Panc1 (cell line): Measurements from ENCODE around the gene FLACC1. TPM values are rescaled to one million over a fixed set of nuclear protein-coding genes. Genes with fewer than 3 reads are reported as not detected.

Source experiments
- ATAC-seq: fragments of 200-7000 bp; cut with Tn5 transposase; 2 replicates; pipeline ENCODE4 v1.9.1; 2020; ENCODE audit warnings: mild to moderate bottlenecking, moderate library complexity
- BruUV-seq: library from RNA; stranded (reverse); fragments of 400-500 nt; replicated peaks from 2 replicates; lab custom pipeline; 2021; lab: Mats Ljungman, UMichigan
- CTCF ChIA-PET: fragments of 300-600 bp; sonication (Branson Sonifier 250); formaldehyde crosslinking; loops from one replicate; lab custom pipeline; 2022; ENCODE audit warnings: antibody characterized with exemption; lab: Charles Lee
- POLR2A ChIA-PET: fragments of 300-600 bp; sonication (Branson Sonifier 250); formaldehyde crosslinking; loops from one replicate; lab custom pipeline; 2022; ENCODE audit warnings: antibody characterized with exemption; lab: Charles Lee
- DNase-seq: peaks from one replicate; pipeline ENCODE4 v3.0.0-alpha.2; 2010; ENCODE audit warnings: low read depth, low spot score
- H3K27ac ChIP-seq: 2 replicates; pipeline ENCODE4 v1.5.1; 2011; ENCODE audit warnings: mild to moderate bottlenecking, low read length, inconsistent platforms
- H3K27me3 ChIP-seq: fragments of 200-500 bp; sonication (Bioruptor generic); 2 replicates; pipeline ENCODE4 v1.6.0; 2014; ENCODE audit warnings: low read length, inconsistent platforms; ENCODE audit not compliant: control insufficient read depth, insufficient read depth
- H3K36me3 ChIP-seq: fragments of 200-500 bp; sonication (Bioruptor generic); 2 replicates; pipeline ENCODE4 v1.5.1; 2014; ENCODE audit warnings: inconsistent platforms, mild to moderate bottlenecking, low read length, moderate library complexity; ENCODE audit not compliant: control insufficient read depth, insufficient read depth
- H3K4me1 ChIP-seq: 2 replicates; pipeline ENCODE4 v1.5.1; 2011; ENCODE audit warnings: inconsistent platforms, mild to moderate bottlenecking, low read length, moderate library complexity; ENCODE audit not compliant: control insufficient read depth, insufficient read depth
- H3K4me3 ChIP-seq, 2 experiments: 2 replicates each; pipeline ENCODE4 v1.5.1; 2011 to 2012; ENCODE audit warnings: low read depth in 2 of 2, low read length in 2 of 2, mild to moderate bottlenecking in 2 of 2, inconsistent platforms in 1 of 2, moderate library complexity in 1 of 2
- H3K9me3 ChIP-seq: fragments of 200-500 bp; sonication (Bioruptor generic); 2 replicates; pipeline ENCODE4 v1.5.1; 2014; ENCODE audit warnings: low read depth, mild to moderate bottlenecking, inconsistent platforms, low read length, moderate library complexity; ENCODE audit not compliant: control insufficient read depth, insufficient read depth
- POLR2AphosphoS5 ChIP-seq: IDR thresholded peaks from 2 replicates; pipeline ENCODE4 v1.6.1; 2012; ENCODE audit warnings: mild to moderate bottlenecking, low read depth, low read length, moderate library complexity
- SIN3A ChIP-seq: IDR thresholded peaks from 2 replicates; pipeline ENCODE4 v1.6.1; 2012; ENCODE audit warnings: low read depth, mild to moderate bottlenecking, low read length, moderate library complexity, borderline replicate concordance; ENCODE audit not compliant: insufficient read depth
- TCF7L2 ChIP-seq: IDR thresholded peaks from 2 replicates; pipeline ENCODE4 v1.6.1; 2011; ENCODE audit warnings: mild to moderate bottlenecking, low read depth, low read length, inconsistent platforms
- in situ Hi-C: cut with HindIII; loops from 2 replicates; pipeline ENCODE4 v1.10.0; 2016; ENCODE audit warnings: low sequenced_read_pairs, low pct_unique_long_range_greater_than_20kb
- intact Hi-C: fragments of 100-400 bp; cut with micrococcal nuclease; formaldehyde crosslinking; loops from one replicate; pipeline ENCODE4 v1.10.0; 2022; ENCODE audit not compliant: unreplicated experiment
- total RNA-seq: library from RNA; stranded (reverse); gene quantifications from one replicate; pipeline ENCODE4 v1.2.1, GENCODE V29; 2021; ENCODE audit not compliant: unreplicated experiment
- TF ChIP-seq, protein P1 (sequence below): fragments of 450-650 bp; IDR thresholded peaks from 2 replicates; pipeline ENCODE4 v1.5.1; 2017; ENCODE audit warnings: mild to moderate bottlenecking
- TF ChIP-seq, protein P2 (sequence below), 2 experiments: IDR thresholded peaks; 2 replicates each; pipeline ENCODE4 v1.6.1; 2011 to 2012; ENCODE audit warnings: low read depth in 2 of 2, control low read depth in 1 of 2, low read length in 1 of 2, mild to moderate bottlenecking in 1 of 2, moderate library complexity in 1 of 2; ENCODE audit not compliant: insufficient read depth in 1 of 2

FLACC1 gene
- total RNA-seq, 1 experiment from 2014 or later: 0.39 TPM

DNA sequence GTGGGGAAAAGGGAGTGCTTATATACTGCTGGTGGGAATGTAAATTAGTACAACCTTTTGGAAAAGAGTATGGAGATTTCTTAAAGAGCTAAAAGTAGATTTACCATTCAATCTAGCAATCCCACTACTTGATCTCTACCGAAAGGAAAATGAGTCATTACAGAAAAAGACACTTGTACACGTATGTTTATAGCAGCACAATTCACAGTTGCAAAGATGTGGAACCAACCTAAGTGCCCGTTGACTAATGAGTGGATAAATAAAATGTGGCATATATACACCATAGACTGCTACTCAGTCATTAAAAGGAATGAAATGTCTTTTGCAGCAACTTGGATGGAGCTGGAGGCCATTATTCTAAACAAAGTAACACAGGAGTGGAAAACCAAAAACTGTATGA lies 29.5 kb downstream of the FLACC1 start:
- no peaks in the 10 kb centered on the region for H3K27me3 ChIP-seq
- H3K9me3 ChIP-seq: peaks cover 3% of the 10 kb centered on the region; the same call in 1 of the 2 replicates
- BruUV-seq: no TSS peak
- no peaks in the 10 kb centered on the region for H3K4me1 ChIP-seq
- in situ Hi-C loops: no loop called here
- no peaks in the 10 kb centered on the region for H3K36me3 ChIP-seq
- no peak overlapping the region for H3K4me3 ChIP-seq
- ChIA-PET POLR2A (interaction anchor here (0.6 kb wide), 1 partner anchor 367 kb away, joined by 3 read pairs; no protein-coding TSS in a partner anchor), CTCF (no interaction called here)
- H3K27ac ChIP-seq: no peak overlapping the region
- TF ChIP-seq POLR2AphosphoS5 (no peak), SIN3A (no peak), TCF7L2 (no peak)
- TF ChIP-seq, protein P1, sequence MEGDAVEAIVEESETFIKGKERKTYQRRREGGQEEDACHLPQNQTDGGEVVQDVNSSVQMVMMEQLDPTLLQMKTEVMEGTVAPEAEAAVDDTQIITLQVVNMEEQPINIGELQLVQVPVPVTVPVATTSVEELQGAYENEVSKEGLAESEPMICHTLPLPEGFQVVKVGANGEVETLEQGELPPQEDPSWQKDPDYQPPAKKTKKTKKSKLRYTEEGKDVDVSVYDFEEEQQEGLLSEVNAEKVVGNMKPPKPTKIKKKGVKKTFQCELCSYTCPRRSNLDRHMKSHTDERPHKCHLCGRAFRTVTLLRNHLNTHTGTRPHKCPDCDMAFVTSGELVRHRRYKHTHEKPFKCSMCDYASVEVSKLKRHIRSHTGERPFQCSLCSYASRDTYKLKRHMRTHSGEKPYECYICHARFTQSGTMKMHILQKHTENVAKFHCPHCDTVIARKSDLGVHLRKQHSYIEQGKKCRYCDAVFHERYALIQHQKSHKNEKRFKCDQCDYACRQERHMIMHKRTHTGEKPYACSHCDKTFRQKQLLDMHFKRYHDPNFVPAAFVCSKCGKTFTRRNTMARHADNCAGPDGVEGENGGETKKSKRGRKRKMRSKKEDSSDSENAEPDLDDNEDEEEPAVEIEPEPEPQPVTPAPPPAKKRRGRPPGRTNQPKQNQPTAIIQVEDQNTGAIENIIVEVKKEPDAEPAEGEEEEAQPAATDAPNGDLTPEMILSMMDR: no peak
- TF ChIP-seq, protein P2, sequence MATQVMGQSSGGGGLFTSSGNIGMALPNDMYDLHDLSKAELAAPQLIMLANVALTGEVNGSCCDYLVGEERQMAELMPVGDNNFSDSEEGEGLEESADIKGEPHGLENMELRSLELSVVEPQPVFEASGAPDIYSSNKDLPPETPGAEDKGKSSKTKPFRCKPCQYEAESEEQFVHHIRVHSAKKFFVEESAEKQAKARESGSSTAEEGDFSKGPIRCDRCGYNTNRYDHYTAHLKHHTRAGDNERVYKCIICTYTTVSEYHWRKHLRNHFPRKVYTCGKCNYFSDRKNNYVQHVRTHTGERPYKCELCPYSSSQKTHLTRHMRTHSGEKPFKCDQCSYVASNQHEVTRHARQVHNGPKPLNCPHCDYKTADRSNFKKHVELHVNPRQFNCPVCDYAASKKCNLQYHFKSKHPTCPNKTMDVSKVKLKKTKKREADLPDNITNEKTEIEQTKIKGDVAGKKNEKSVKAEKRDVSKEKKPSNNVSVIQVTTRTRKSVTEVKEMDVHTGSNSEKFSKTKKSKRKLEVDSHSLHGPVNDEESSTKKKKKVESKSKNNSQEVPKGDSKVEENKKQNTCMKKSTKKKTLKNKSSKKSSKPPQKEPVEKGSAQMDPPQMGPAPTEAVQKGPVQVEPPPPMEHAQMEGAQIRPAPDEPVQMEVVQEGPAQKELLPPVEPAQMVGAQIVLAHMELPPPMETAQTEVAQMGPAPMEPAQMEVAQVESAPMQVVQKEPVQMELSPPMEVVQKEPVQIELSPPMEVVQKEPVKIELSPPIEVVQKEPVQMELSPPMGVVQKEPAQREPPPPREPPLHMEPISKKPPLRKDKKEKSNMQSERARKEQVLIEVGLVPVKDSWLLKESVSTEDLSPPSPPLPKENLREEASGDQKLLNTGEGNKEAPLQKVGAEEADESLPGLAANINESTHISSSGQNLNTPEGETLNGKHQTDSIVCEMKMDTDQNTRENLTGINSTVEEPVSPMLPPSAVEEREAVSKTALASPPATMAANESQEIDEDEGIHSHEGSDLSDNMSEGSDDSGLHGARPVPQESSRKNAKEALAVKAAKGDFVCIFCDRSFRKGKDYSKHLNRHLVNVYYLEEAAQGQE (IDR thresholded peaks at IDR 0.05; ENCODE audit: insufficient read depth in 1 of 2, low read depth in 2 of 2, low read length in 1 of 2): no peak
- ATAC-seq (no peak), DNase-seq (no peak)
- intact Hi-C loops: no loop called here

DNA sequence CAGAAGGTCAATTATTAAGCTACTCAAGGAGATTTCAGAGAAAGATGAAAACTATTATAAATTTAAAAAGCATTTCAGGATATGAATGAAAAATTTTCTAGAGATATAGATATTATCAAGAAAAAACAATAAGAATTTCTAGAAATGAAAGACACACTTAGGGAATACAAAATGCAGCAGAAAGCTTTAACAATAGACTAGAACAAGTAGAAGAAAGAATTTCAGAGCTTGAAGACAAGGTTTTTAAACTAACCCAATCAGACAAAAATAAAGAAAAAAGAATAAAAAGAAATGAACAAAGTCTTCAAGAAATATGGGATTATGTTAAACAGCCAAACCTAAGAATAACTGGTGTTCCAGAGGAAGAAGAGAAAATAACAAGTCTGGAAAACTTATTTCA lies 34.4 kb downstream of the FLACC1 start:
- TF ChIP-seq SIN3A (no peak), POLR2AphosphoS5 (no peak), TCF7L2 (no peak)
- TF ChIP-seq, protein P1: no peak
- TF ChIP-seq, protein P2 (IDR thresholded peaks at IDR 0.05; ENCODE audit: insufficient read depth in 1 of 2, low read depth in 2 of 2, low read length in 1 of 2): no peak
- in situ Hi-C loops (no loop called here), intact Hi-C loops (no loop called here)
- Histone ChIP-seq H3K36me3 (no peaks in the 10 kb centered on the region), H3K27me3 (no peaks in the 10 kb centered on the region), H3K4me3 (no peak overlapping the region), H3K27ac (no peak overlapping the region), H3K4me1 (no peaks in the 10 kb centered on the region), H3K9me3 (peaks cover 7% of the 10 kb centered on the region; the same call in 1 of the 2 replicates)
- CTCF ChIA-PET: no interaction called here
- no TSS peak for BruUV-seq
- ATAC-seq (no peak), DNase-seq (no peak)
- POLR2A ChIA-PET: interaction anchor here (0.6 kb wide), 1 partner anchor 25 kb away, joined by 3 read pairs; no protein-coding TSS in a partner anchor
